ENCODE results near the gene MSRB1.
"Not testable (repeated sequence)": the region's sequence is repeated elsewhere in the genome, so short reads cannot be mapped to it uniquely, and the experiment has no call there.

The MSRB1 gene

GRCh38 chr16:1938316-1938715 is 4.7 kb downstream of the MSRB1 start:
- no peak for DNase-seq

GRCh38 chr16:1936945-1937479 is 6.0 kb downstream of the MSRB1 start:
- DNase-seq: no peak

GRCh38 chr16:1933097-1933661 is 9.8 kb downstream of the MSRB1 start:
- DNase-seq: no peak

- DNase-seq: no peak
Observed at GRCh38 chr16:1932050-1933028, 10.7 kb downstream of the MSRB1 start.

GRCh38 chr16:1930338-1930720 is 12.7 kb downstream of the MSRB1 start:
- DNase-seq: no peak

DNA sequence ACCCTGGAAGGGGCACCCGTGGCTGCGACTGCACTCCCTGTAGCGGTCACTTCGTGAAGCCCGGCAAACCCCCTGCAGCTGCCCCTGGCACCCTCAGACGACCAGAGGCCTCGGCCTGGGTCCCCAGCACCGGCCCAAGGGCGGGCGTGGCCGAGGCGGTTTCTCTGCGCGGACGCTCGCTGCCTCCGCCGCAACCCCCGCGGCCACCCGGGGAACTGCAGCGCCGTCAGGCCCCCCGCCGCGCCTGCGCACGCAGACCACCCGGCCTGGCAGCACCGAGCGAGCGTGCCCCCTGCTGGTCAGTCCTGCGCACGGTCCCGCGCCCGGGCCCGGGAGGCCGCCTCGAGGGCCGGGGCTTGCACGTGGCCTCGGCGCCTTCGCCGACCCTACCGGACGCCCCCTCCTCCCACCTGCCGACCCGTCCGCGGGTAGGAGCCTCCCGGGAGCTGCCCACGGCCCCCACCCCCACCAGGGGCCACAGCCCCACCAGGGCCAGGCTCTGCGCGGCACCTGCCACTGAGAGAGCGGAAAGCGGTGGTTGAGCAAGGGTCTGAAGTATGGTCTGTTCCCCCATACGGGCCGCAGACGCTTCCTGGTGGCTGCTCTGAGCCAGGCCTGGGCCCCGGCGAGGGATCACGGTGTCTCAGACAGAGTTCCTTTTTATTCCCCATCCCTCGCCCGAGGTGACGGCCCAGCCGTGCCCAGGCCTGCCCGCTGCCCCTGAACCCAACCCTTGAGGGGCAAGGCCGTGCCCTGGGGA is 13.2 kb downstream of the MSRB1 start:
- DNase-seq: peak; percentile 58

DNA sequence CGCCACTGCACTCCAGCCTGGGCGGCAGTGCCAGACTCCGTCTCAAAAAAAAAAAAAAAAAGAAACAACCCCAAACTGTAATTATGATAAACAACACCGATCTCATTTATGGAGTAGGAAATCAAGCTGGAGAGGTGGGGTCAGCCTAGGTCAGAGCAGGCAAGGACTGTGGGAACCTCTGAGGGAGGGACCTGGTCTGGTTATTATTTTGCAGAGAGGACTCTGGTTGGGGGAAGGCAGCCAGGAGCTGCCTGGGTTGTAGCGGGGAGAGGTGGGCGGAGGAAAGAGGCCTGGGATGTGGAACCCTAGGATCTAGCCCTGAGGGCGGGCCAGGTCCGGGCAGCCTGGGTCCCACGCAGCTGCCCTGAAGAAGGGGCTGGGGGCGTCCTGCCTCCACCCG is 13.9 kb downstream of the MSRB1 start:
- no peak for DNase-seq

GRCh38 chr16:1926271-1926670 is 16.7 kb downstream of the MSRB1 start:
- DNase-seq: no peak

GRCh38 chr16:1924095-1924494 is 18.9 kb downstream of the MSRB1 start:
- no peak for DNase-seq

- no peak for DNase-seq
Observed at GRCh38 chr16:1923299-1924034, 19.5 kb downstream of the MSRB1 start.

GRCh38 chr16:1922357-1922756 is 20.6 kb downstream of the MSRB1 start:
- DNase-seq: no peak

- no peak for DNase-seq
Observed at GRCh38 chr16:1920727-1921171, 22.2 kb downstream of the MSRB1 start.

GRCh38 chr16:1920122-1920521 is 22.9 kb downstream of the MSRB1 start:
- not testable (repeated sequence) for DNase-seq

GRCh38 chr16:1919327-1919998 is 23.5 kb downstream of the MSRB1 start:
- no peak for DNase-seq

- DNase-seq: no peak
Observed at GRCh38 chr16:1918351-1919326, 24.4 kb downstream of the MSRB1 start, which contains the start of gene HS3ST6. Gene HS3ST6, minus strand, starts transcription at chr16:1918415. Its CDS starts 92 bp downstream, at chr16:1918323.

- DNase-seq: no peak
Observed at GRCh38 chr16:1917665-1918350, 25.2 kb downstream of the MSRB1 start.

- DNase-seq: no peak
Observed at GRCh38 chr16:1917056-1917664, 25.8 kb downstream of the MSRB1 start.

- no peak for DNase-seq
Observed at GRCh38 chr16:1916640-1916990, 26.4 kb downstream of the MSRB1 start.
